Nephron progenitor cell (in vitro differentiated cells): ENCODE data around the gene PITX3.

Experiments used
- DNase-seq: peaks from one replicate; pipeline ENCODE4 v3.0.0; 2021
- H3K27ac Mint-ChIP-seq: 2 replicates; pipeline ENCODE4 v1.8.0; 2021; ENCODE audit warnings: mild to moderate bottlenecking, moderate library complexity, mixed read lengths
- H3K27me3 Mint-ChIP-seq: 2 replicates; pipeline ENCODE4 v1.8.0; 2021; ENCODE audit warnings: mild to moderate bottlenecking, low read depth, mixed read lengths; ENCODE audit not compliant: poor library complexity
- H3K36me3 Mint-ChIP-seq: 2 replicates; pipeline ENCODE4 v1.8.0; 2021; ENCODE audit warnings: low read depth, mixed read lengths
- H3K4me1 Mint-ChIP-seq: 2 replicates; pipeline ENCODE4 v1.8.0; 2021; ENCODE audit warnings: mixed read lengths
- H3K4me3 Mint-ChIP-seq: 2 replicates; pipeline ENCODE4 v1.8.0; 2021; ENCODE audit warnings: mild to moderate bottlenecking, moderate library complexity, mixed read lengths
- H3K9me3 Mint-ChIP-seq: 2 replicates; pipeline ENCODE4 v1.8.0; 2021; ENCODE audit warnings: mild to moderate bottlenecking, moderate library complexity, mixed read lengths
- CTCF ChIP-seq: fragments of 200-600 bp; sonication (generic); IDR thresholded peaks from 2 replicates; pipeline ENCODE4 v1.5.0; 2021; ENCODE audit warnings: antibody characterized with exemption

The PITX3 gene

GRCh38 chr10:102241444-102242117, at the start of gene PITX3:
Gene PITX3, minus strand, starts transcription at chr10:102241512. Its CDS starts 9,432 bp downstream, at chr10:102232080.
- H3K27me3 Mint-ChIP-seq = peaks cover 71% of the 10 kb centered on the region
- H3K27ac Mint-ChIP-seq = no peak within 1 kb of the TSS
- H3K4me3 Mint-ChIP-seq = peak within 1 kb of the TSS; percentile 82
- TF ChIP-seq CTCF = no peak
- DNase-seq = peak; percentile 97
- H3K9me3 Mint-ChIP-seq = no peaks in the 10 kb centered on the region
- peaks cover 45% of the 10 kb centered on the region for H3K4me1 Mint-ChIP-seq
- no peaks in the 10 kb centered on the region for H3K36me3 Mint-ChIP-seq

DNA sequence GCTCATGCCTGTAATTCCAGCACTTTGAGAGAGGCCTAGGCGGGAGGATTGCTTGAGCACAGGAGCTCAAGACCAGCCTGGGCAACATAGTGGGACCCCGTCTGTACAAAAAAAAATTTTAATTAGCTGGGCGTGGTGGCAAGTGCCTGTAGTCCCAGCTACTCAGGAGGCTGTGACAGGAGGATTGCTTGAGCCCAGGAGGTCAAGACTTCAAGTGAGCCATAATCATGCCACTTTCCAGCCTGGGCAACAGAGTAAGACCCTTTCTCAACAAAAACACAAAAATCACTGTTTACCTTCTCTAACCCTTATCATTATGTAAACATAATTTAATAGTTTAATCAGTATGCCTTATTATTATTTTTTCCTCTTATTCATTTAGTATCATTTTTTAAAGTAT, 48.5 kb upstream of the PITX3 start:
- no peak overlapping the region for H3K4me3 Mint-ChIP-seq
- H3K9me3 Mint-ChIP-seq = no peaks in the 10 kb centered on the region

GRCh38 chr10:102289356-102289755, 48.0 kb upstream of the PITX3 start:
- H3K27me3 Mint-ChIP-seq = no peaks in the 10 kb centered on the region
- H3K27ac Mint-ChIP-seq = no peak overlapping the region
- DNase-seq = no peak
- peaks cover 28% of the 10 kb centered on the region for H3K4me1 Mint-ChIP-seq
- no peak overlapping the region for H3K4me3 Mint-ChIP-seq
- TF ChIP-seq CTCF = no peak
- no peaks in the 10 kb centered on the region for H3K9me3 Mint-ChIP-seq
- H3K36me3 Mint-ChIP-seq = peaks cover 32% of the 10 kb centered on the region

More for the DNA sequence above, 48.5 kb upstream of the PITX3 start:
- H3K27ac Mint-ChIP-seq = no peak overlapping the region
- DNase-seq = no peak
- TF ChIP-seq CTCF = no peak
- H3K4me1 Mint-ChIP-seq = peaks cover 28% of the 10 kb centered on the region
- no peaks in the 10 kb centered on the region for H3K27me3 Mint-ChIP-seq
- H3K36me3 Mint-ChIP-seq = peaks cover 32% of the 10 kb centered on the region

- Mint-ChIP-seq H3K27me3 (no peaks in the 10 kb centered on the region), H3K36me3 (peaks cover 32% of the 10 kb centered on the region), H3K4me3 (no peak overlapping the region), H3K9me3 (no peaks in the 10 kb centered on the region), H3K27ac (no peak overlapping the region), H3K4me1 (peaks cover 28% of the 10 kb centered on the region)
- TF ChIP-seq CTCF = no peak
- no peak for DNase-seq
Observed at GRCh38 chr10:102287991-102288390, 46.7 kb upstream of the PITX3 start.

- Mint-ChIP-seq H3K4me3 (no peak overlapping the region), H3K9me3 (no peaks in the 10 kb centered on the region), H3K27me3 (no peaks in the 10 kb centered on the region), H3K36me3 (peaks cover 33% of the 10 kb centered on the region), H3K27ac (no peak overlapping the region), H3K4me1 (peaks cover 28% of the 10 kb centered on the region)
- TF ChIP-seq CTCF = no peak
- DNase-seq = no peak
Observed at GRCh38 chr10:102287538-102287937, 46.2 kb upstream of the PITX3 start.

DNA sequence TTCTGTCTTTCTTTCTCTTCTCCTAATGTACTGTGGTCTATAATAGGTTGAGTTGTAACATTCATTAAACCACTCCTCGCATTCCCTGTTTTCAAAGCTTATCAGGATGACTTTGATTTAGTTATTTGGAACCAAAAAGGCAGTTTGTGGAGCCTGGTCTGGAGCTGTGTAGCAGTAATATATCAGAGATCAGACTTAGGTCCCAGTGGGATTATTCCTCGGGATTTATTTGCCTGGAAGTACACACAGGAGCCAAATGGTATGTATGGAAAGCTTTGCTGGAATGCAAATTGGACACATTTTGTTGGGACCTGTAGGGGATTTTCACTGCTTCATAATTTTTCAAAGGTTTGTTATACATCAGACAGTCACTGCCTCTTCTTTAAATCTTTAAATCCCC, 44.9 kb upstream of the PITX3 start:
- no peak for TF ChIP-seq CTCF
- Mint-ChIP-seq H3K4me1 (peaks cover 30% of the 10 kb centered on the region), H3K4me3 (no peak overlapping the region), H3K27ac (no peak overlapping the region), H3K9me3 (no peaks in the 10 kb centered on the region), H3K27me3 (no peaks in the 10 kb centered on the region), H3K36me3 (peaks cover 35% of the 10 kb centered on the region)
- DNase-seq = no peak
